ENCODE data around the gene IFNAR2.
"Not testable (repeated sequence)": the region's sequence is repeated elsewhere in the genome, so short reads cannot be mapped to it uniquely, and the experiment has no call there.

The IFNAR2 gene

DNA sequence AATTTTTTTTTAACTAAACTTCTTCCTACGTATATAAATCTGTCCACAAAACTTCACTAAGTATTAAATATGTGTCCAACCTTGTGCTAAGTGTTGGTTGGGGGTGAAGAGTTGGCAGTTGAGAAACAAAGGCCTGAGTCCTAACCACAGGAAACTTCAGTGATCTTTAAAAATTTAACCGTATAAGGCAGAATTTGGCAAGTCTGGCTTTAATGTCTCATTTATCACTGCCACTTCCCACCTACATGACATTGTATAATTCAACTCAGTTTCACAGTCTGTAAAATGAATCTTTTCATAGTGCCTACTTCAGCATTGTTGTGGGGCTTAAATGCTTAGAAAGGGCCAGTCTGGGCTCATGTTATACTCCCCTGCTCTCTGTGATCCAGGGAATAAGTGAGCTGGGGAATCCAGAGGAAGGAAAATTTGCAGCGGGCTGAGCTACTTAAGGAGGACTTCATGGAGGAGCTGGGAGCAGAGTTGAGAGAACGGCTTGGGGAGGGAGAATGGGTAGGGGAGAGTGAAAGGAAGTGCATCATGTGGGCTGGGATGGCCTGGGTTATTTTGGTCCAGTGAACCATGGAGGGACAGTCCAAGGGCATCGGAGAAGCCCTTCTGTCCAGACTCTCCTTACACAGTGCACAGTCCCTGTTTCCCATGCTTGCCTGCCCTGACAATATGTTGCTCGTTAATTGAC lies 14.5 kb downstream of the IFNAR2 start:
- no peak for DNase-seq (ENCODE audit: insufficient read length, low spot score)

GRCh38 chr21:33244779-33245105 lies 15.0 kb downstream of the IFNAR2 start:
- DNase-seq (ENCODE audit: insufficient read length, low spot score) (no peak), FAIRE-seq (no peak)
- TF ChIP-seq POLR2A (IDR thresholded peaks at IDR 0.05; ENCODE audit: low read depth, low read length), result no peak

More for the DNA sequence above, 14.5 kb downstream of the IFNAR2 start:
- no peak for FAIRE-seq
- TF ChIP-seq POLR2A (IDR thresholded peaks at IDR 0.05; ENCODE audit: low read depth, low read length), result no peak

GRCh38 chr21:33245289-33245918 lies 15.7 kb downstream of the IFNAR2 start:
- FAIRE-seq (no peak), DNase-seq (ENCODE audit: insufficient read length, low spot score) (no peak)
- no peak for TF ChIP-seq POLR2A (IDR thresholded peaks at IDR 0.05; ENCODE audit: low read depth, low read length)

- FAIRE-seq (no peak), DNase-seq (ENCODE audit: insufficient read length, low spot score) (no peak)
- TF ChIP-seq POLR2A (IDR thresholded peaks at IDR 0.05; ENCODE audit: low read depth, low read length), result no peak
Observed at GRCh38 chr21:33246506-33246905, 16.8 kb downstream of the IFNAR2 start.

GRCh38 chr21:33246963-33247362 lies 17.2 kb downstream of the IFNAR2 start:
- DNase-seq (ENCODE audit: insufficient read length, low spot score) (no peak), FAIRE-seq (no peak)
- TF ChIP-seq POLR2A (IDR thresholded peaks at IDR 0.05; ENCODE audit: low read depth, low read length), result no peak

GRCh38 chr21:33247599-33247998 lies 17.9 kb downstream of the IFNAR2 start:
- no peak for TF ChIP-seq POLR2A (IDR thresholded peaks at IDR 0.05; ENCODE audit: low read depth, low read length)
- FAIRE-seq (no peak), DNase-seq (ENCODE audit: insufficient read length, low spot score) (no peak)

DNA sequence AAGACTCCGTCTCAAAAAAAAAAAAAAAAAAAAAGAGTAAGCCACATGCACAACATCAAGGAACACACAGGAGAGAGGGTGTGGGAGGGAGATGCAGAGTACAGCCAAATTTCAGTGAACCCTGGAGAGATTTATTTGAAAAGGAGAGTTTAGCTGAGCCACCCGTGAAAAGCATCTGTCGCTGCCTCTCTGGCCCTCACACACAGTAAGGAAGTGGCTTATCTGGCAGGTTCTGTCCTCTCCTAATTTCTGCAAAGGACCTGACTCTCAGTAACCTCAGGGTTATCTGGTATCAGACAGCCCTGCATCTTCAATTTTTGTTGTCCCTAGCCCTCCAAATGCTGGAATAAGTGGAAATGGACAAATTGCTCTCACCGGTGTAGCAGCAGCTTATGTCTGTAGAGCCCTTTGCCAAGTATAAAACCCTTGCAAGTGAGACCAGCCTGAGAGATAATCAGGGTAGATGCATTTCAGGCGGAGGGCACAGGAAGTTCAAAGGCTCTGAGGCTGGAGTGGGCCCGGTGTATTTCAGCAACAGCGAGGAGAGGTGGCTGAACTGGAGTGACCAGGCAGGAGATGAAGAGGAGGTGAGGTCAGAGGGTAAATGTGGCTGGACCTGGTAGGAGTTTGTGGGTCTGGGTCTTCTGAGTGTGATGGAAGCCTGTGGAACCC lies 19.7 kb downstream of the IFNAR2 start:
- FAIRE-seq, result no peak
- no peak for TF ChIP-seq POLR2A (IDR thresholded peaks at IDR 0.05; ENCODE audit: low read depth, low read length)
- no peak for DNase-seq (ENCODE audit: insufficient read length, low spot score)

GRCh38 chr21:33251119-33251518 lies 21.4 kb downstream of the IFNAR2 start:
- no peak for TF ChIP-seq POLR2A (IDR thresholded peaks at IDR 0.05; ENCODE audit: low read depth, low read length)
- DNase-seq (ENCODE audit: insufficient read length, low spot score) (no peak), FAIRE-seq (no peak)

DNA sequence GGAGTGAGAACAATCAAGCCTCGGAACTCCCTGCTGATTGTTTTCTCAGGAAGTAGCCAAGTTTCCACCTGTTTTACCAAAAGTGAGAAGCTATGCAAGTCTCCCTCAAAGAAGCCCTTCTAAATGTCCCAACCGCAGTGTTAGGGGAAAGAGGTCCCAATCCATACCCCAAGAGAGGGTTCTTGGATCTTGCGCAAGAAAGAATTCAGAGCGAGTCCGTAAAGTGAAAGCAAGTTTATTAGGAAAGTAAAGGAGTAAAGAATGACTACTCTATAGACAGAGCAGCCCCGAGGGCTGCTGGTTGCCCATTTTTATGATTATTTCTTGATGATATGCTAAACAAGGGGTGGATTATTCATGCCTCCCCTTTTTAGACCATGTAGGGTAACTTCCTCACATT lies 23.6 kb downstream of the IFNAR2 start:
- not testable (repeated sequence) for FAIRE-seq; DNase-seq (ENCODE audit: insufficient read length, low spot score)

- DNase-seq (ENCODE audit: insufficient read length, low spot score), result no peak
- no peak for FAIRE-seq
- no peak for TF ChIP-seq POLR2A (IDR thresholded peaks at IDR 0.05; ENCODE audit: low read depth, low read length)
Observed at GRCh38 chr21:33254766-33255165, 25.0 kb downstream of the IFNAR2 start.

- FAIRE-seq, result no peak
- TF ChIP-seq POLR2A (IDR thresholded peaks at IDR 0.05; ENCODE audit: low read depth, low read length), result no peak
- no peak for DNase-seq (ENCODE audit: insufficient read length, low spot score)
Observed at GRCh38 chr21:33255404-33255803, 25.7 kb downstream of the IFNAR2 start.

GRCh38 chr21:33256019-33256418 lies 26.3 kb downstream of the IFNAR2 start:
- no peak for FAIRE-seq
- TF ChIP-seq POLR2A (IDR thresholded peaks at IDR 0.05; ENCODE audit: low read depth, low read length), result no peak
- DNase-seq (ENCODE audit: insufficient read length, low spot score), result no peak

DNA sequence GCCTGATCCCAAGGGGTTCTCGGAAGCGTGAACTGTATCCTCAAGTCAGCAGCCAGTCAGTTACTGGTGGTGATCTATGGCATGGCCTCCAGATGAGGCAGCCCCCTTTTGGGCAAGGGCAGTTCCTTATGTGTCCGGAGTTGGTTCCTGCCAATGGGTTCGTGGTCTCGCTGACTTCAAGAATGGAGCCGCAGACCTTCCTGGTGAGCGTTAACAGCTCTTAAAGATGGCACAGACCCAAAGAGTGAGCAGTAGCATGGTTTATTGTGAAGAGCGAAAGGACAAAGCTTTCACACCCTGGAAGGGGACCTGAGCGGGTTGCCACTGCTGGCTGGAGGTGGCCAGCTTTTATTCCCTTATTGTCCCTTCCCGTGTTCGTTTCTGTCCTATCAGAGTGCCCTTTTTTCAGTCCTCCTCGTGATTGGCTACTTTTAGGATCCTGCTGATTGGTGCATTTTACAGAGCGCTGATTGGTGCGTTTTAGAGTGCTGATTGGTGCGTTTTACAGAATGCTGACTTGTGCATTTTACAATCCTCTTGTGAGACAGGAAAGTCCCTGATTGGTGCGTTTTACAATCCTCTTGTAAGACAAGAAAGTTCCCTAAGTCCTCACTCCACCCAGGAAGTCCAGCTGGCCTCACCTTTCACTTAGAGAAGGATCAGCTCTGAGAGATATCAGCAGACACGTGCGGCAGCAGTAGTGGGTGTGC lies 27.5 kb downstream of the IFNAR2 start:
- DNase-seq (ENCODE audit: insufficient read length, low spot score) (no peak), FAIRE-seq (no peak)
- no peak for TF ChIP-seq POLR2A (IDR thresholded peaks at IDR 0.05; ENCODE audit: low read depth, low read length)

DNA sequence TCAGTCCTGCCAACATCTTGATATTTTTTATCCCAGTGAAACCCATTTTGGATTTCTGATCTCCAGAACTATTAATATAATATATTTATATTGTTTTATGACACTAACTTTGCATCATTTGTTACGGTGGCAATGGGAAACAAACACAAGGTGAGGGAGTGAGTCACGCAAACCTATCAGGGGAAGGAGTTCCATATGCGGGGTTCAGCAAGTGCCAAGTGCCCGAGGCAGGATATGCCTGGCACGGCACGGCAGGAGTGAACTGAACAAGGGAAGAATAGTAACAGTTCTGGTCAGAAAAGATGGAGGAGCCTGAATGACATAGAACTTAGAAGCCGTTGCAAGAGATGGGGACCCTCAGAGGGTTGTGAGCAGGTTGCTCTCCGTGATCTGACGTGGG lies 28.7 kb downstream of the IFNAR2 start:
- DNase-seq (ENCODE audit: insufficient read length, low spot score), result no peak
- no peak for TF ChIP-seq POLR2A (IDR thresholded peaks at IDR 0.05; ENCODE audit: low read depth, low read length)
- no peak for FAIRE-seq
